GM21825 (cell line): ENCODE results near the gene CWH43.
"Not testable (repeated sequence)": the region's sequence is repeated elsewhere in the genome, so short reads cannot be mapped to it uniquely, and the experiment has no call there.

Source experiments
- ATAC-seq: cut with Tn5 transposase; IDR thresholded peaks from one replicate; pipeline ENCODE4 v1.9.1; 2021; ENCODE audit warnings: mild to moderate bottlenecking, moderate library complexity; ENCODE audit not compliant: unreplicated experiment

CWH43 gene

DNA sequence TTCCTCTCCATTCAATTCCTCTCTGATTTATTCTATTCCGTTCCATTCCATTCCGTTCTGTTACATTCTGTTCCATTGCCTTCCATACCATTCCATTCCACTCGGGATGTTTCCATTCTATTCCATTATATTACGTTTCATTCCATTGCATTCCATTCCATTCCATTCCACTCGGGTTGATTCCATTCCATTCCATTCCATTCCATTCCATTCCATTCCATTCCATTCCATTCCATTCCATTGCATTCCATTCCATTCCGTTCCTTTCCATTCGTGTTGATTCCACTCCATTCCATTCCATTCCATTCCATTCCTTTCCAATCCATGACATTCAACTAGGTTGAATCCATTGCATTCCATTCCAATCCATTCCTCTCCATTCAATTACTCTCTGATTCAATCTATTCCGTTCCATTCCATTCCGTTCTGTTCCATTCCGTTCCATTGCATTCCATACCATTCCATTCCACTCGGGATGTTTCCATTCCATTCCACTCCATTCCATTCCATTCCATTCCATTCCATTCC lies 106.6 kb downstream of the CWH43 start:
- peak; percentile 40 for ATAC-seq

DNA sequence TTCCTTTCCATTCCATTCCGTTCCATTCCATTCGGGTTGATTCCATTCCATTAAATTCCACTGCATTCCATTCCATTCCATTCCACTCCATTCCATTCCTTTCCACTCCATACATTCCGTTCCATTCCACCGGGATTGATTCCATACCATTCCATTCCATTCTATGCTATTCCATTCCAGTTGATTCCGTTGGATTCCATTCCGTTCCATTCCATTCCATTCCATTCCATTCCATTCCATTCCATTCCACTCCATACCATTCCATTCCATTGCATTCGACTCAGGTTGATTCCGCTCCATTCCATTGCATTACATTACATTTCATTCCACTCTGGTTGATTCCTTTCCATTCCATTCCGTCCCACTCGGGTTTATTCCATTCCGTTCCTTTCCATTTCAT lies 110.1 kb downstream of the CWH43 start:
- not testable (repeated sequence) for ATAC-seq

GRCh38 chr4:49096627-49097026 lies 110.6 kb downstream of the CWH43 start:
- ATAC-seq = not testable (repeated sequence)

DNA sequence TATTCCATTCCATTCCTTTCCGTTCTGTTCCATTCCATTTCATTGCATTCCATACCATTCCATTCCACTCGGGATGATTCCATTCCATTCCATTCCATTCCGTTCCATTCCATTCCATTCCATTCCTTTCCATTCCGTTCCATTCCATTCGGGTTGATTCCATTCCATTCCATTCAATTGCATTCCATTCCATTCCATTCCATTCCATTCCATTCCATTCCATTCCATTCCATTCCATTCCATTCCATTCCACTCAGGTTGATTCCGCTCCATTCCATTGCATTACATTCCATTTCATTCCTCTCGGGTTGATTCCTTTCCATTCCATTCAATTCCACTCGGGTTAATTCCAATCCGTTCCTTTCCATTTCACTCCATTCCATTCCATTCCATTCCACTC lies 111.0 kb downstream of the CWH43 start:
- ATAC-seq = not testable (repeated sequence)

DNA sequence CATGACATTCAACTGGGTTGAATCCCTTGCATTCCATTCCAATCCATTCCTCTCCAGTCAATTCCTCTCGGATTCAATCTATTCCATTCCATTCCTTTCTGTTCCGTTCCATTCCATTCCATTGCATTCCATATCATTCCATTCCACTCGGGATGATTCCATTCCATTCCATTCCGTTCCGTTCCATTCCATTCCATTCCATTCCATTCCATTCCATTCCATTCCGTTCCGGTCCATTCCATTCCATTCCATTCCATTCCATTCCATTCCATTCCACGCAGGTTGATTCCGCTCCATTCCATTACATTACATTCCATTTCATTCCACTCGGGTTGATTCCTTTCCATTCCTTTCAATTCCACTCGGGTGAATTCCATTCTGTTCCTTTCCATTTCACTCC lies 111.4 kb downstream of the CWH43 start:
- ATAC-seq = not testable (repeated sequence)

- ATAC-seq = not testable (repeated sequence)
These were observed 112.1 kb downstream of the CWH43 start for GRCh38 chr4:49098034-49098759.

DNA sequence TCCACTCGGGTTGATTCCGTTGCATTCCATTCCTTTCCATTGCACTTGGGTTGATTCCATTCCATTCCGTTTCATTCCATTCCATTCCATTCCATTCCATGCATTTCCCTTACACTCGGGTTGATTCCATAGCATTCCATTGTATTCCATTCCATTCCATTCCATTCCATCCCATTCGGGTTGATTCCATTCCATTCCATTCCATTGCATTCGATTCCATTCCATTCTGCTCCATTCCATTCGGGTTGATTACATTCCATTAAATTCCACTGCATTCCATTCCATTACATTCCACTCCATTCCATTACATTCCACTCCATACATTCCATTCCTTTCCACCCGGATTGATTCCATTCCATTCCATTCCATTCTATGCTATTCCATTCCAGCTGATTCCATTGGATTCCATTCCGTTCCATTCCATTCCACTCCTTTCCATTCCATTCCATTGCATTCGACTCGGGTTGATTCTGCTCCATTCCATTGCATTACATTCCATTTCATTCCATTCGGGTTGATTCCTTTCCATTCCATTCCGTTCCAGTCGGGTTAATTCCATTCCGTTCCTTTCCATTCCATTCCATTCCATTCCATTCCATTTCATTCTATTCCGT lies 113.9 kb downstream of the CWH43 start:
- ATAC-seq = not testable (repeated sequence)

DNA sequence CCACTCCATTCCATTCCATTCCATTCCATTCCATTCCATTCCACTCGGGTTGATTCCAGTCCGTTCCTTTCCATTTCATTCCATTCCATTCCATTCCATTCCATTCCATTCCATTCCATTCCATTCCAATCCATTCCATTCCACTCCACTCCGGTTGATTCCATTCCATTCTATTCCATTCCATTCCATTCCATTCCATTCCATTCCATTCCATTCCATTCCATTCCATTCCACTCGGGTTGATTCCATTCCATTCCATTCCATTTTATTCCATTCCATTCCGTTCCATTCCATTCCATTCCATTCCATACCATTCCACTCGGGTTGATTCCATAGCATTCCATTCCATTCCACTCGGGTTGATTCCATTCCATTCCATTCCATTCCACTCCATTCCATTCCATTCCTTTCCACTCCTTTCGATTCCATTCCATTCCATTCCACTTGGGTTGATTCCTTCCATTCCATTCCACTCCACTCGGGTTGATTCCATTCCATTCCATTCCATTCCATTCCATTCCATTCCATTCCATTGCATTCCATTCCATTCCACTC lies 116.3 kb downstream of the CWH43 start:
- ATAC-seq = peak; percentile 26

- ATAC-seq = not testable (repeated sequence)
These were observed 117.5 kb downstream of the CWH43 start for GRCh38 chr4:49103436-49104136.

DNA sequence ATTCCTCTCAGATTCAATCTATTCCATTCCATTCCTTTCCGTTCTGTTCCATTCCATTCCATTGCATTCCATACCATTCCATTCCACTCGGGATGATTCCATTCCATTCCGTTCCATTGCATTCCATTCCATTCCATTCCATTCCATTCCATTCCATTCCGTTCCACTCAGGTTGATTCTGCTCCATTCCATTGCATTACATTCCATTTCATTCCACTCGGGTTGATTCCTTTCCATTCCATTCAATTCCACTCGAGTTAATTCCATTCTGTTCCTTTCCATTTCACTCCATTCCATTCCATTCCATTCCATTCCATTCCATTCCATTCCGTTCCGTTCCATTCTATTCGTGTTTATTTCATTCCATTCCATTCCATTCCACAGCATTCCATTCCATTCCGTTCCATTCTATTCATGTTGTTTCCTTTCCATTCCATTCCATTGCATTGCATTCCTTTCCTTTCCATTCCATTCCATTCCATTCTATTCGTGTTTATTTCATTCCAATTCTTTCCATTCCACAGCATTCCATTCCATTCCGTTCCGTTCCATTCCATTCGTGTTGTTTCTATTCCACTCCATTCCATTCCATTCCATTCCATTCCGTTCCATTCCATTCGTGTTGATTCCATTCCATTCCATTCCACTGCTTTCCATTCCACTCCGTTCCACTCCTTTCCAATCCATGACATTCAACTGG lies 118.3 kb downstream of the CWH43 start:
- not testable (repeated sequence) for ATAC-seq

- ATAC-seq = not testable (repeated sequence)
These were observed 119.3 kb downstream of the CWH43 start for GRCh38 chr4:49105248-49105904.

DNA sequence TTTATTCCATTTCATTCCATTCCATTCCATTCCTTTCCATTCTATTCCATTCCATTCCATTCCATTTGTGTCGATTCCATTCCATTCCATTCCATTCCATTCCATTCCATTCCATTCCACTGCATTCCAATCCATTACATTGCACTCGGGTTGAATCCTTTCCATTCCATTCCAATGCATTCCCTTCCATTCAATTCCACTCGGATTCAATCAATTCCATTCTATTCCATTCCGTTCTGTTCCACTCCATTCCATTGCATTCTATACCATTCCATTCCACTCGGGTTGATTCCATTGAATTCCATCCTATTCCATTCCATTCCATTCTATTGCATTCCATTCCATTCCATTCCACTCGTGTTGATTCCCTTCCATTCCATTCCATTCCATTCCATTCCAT lies 121.2 kb downstream of the CWH43 start:
- ATAC-seq = not testable (repeated sequence)

- ATAC-seq = peak; percentile 30
These were observed 122.3 kb downstream of the CWH43 start for GRCh38 chr4:49108183-49108978.

- ATAC-seq = peak; percentile 34
These were observed 123.6 kb downstream of the CWH43 start for GRCh38 chr4:49109567-49110166.

GRCh38 chr4:49110579-49110978 lies 124.5 kb downstream of the CWH43 start:
- ATAC-seq = peak; percentile 42
